22Rv1 (cell line): Measurements from ENCODE around the gene SLC43A1.

ENCODE experiments used
- H3K27ac ChIP-seq: fragments of 450-650 bp; 2 replicates; pipeline ENCODE4 v1.5.1; 2017
- CTCF ChIP-seq: fragments of 450-650 bp; IDR thresholded peaks from 2 replicates; pipeline ENCODE4 v1.5.1; 2017; ENCODE audit warnings: mild to moderate bottlenecking
- ZFX ChIP-seq: fragments of 450-650 bp; IDR thresholded peaks from 2 replicates; pipeline ENCODE4 v1.6.1; 2017; ENCODE audit warnings: antibody characterized with exemption, borderline replicate concordance

SLC43A1 gene

GRCh38 chr11:57434640-57435546 is 80.6 kb downstream of the SLC43A1 start:
- no peak for TF ChIP-seq CTCF
- TF ChIP-seq ZFX: no peak
- no peak overlapping the region for H3K27ac ChIP-seq
